ENCODE data around the gene IGF2R.

Gene IGF2R

GRCh38 chr6:160146454-160147145 is 177.7 kb downstream of the IGF2R start:
- DNase-seq (ENCODE audit: insufficient read length, low spot score) (no peak), FAIRE-seq (no peak)
- no peak for TF ChIP-seq POLR2A (IDR thresholded peaks at IDR 0.05; ENCODE audit: low read depth, low read length)

- FAIRE-seq (no peak), DNase-seq (ENCODE audit: insufficient read length, low spot score) (no peak)
- TF ChIP-seq POLR2A (IDR thresholded peaks at IDR 0.05; ENCODE audit: low read depth, low read length): no peak
Measured at GRCh38 chr6:160147146-160147536, 178.3 kb downstream of the IGF2R start.

GRCh38 chr6:160154471-160154870 is 185.6 kb downstream of the IGF2R start:
- DNase-seq (ENCODE audit: insufficient read length, low spot score): no peak
- no peak for FAIRE-seq
- no peak for TF ChIP-seq POLR2A (IDR thresholded peaks at IDR 0.05; ENCODE audit: low read depth, low read length)

- DNase-seq (ENCODE audit: insufficient read length, low spot score): no peak
- FAIRE-seq: no peak
- no peak for TF ChIP-seq POLR2A (IDR thresholded peaks at IDR 0.05; ENCODE audit: low read depth, low read length)
Measured at GRCh38 chr6:160156842-160157241, 188.0 kb downstream of the IGF2R start.

GRCh38 chr6:160160450-160160849 is 191.6 kb downstream of the IGF2R start:
- no peak for DNase-seq (ENCODE audit: insufficient read length, low spot score)
- no peak for FAIRE-seq
- TF ChIP-seq POLR2A (IDR thresholded peaks at IDR 0.05; ENCODE audit: low read depth, low read length): no peak

Data from H54 (cell line).